HEK293 (cell line): Measurements from ENCODE around the gene ADAMTS2.

Experiments
- CTCF ChIA-PET: fragments of 350-600 bp; formaldehyde crosslinking; extraction: SDS; loops from one replicate; lab custom pipeline; 2021; ENCODE audit warnings: antibody characterized with exemption; lab: Yijun Ruan, JAX
- POLR2A ChIA-PET: fragments of 300-600 bp; formaldehyde crosslinking; extraction: SDS; loops from one replicate; lab custom pipeline; 2020; ENCODE audit warnings: antibody characterized with exemption, inconsistent platforms; lab: Yijun Ruan, JAX
- H3K27ac ChIP-seq: fragments of 200-500 bp; sonication (Bioruptor generic); 2 replicates; pipeline ENCODE4 v1.5.1; 2014; ENCODE audit warnings: low read depth, low read length, control low read depth, inconsistent platforms; ENCODE audit errors: extremely low read depth
- H3K36me3 ChIP-seq, 2 experiments: fragments of 200-500 bp in 1 of 2; sonication (Bioruptor generic) in 1 of 2; 1 replicate in 1 of 2; 2 replicates in 1 of 2; pipeline ENCODE4 v1.5.1; 2014 to 2017; ENCODE audit warnings: inconsistent platforms in 2 of 2, low read length in 2 of 2; ENCODE audit not compliant: control insufficient read depth in 2 of 2, insufficient read depth in 1 of 2
- H3K4me1 ChIP-seq: fragments of 200-500 bp; sonication (Bioruptor generic); 2 replicates; pipeline ENCODE4 v1.5.1; 2014; ENCODE audit warnings: mild to moderate bottlenecking, low read length, inconsistent platforms; ENCODE audit not compliant: control insufficient read depth, insufficient read depth
- H3K4me3 ChIP-seq: 2 replicates; pipeline ENCODE4 v1.5.1; 2011; ENCODE audit warnings: low read depth, mild to moderate bottlenecking, control low read depth, low read length, moderate library complexity
- H3K9me3 ChIP-seq: fragments of 200-500 bp; sonication (Bioruptor generic); 2 replicates; pipeline ENCODE4 v1.5.1; 2014; ENCODE audit warnings: low read depth, low read length, inconsistent platforms; ENCODE audit not compliant: control insufficient read depth, insufficient read depth
- BCL11B ChIP-seq: fragments of 450-650 bp; formaldehyde crosslinking; IDR thresholded peaks from 2 replicates; pipeline ENCODE4 v1.5.1; 2016; ENCODE audit warnings: low read depth, missing biosample characterization, missing genetic modification characterization
- GLI2 ChIP-seq: fragments of 450-650 bp; formaldehyde crosslinking; IDR thresholded peaks from 2 replicates; pipeline ENCODE4; 2017; ENCODE audit warnings: missing biosample characterization, missing genetic modification characterization, low read depth, borderline replicate concordance
- GLIS1 ChIP-seq: fragments of 450-650 bp; formaldehyde crosslinking; IDR thresholded peaks from 2 replicates; pipeline ENCODE4 v1.5.1; 2016; ENCODE audit warnings: missing biosample characterization, missing genetic modification characterization
- KLF8 ChIP-seq: fragments of 450-650 bp; formaldehyde crosslinking; IDR thresholded peaks from 2 replicates; pipeline ENCODE4 v1.5.1; 2016; ENCODE audit warnings: missing biosample characterization, missing genetic modification characterization
- MZF1 ChIP-seq: fragments of 450-650 bp; formaldehyde crosslinking; IDR thresholded peaks from 2 replicates; pipeline ENCODE4 v1.5.1; 2017; ENCODE audit warnings: missing biosample characterization, missing genetic modification characterization, borderline replicate concordance
- SALL2 ChIP-seq: fragments of 450-650 bp; formaldehyde crosslinking; IDR thresholded peaks from 2 replicates; pipeline ENCODE4 v1.5.0; 2017; ENCODE audit warnings: missing biosample characterization, mild to moderate bottlenecking, missing genetic modification characterization, borderline replicate concordance
- TRIM28 ChIP-seq: IDR thresholded peaks from 2 replicates; pipeline ENCODE4 v1.6.1; 2011; ENCODE audit warnings: low read length, control low read depth, borderline replicate concordance
- ZBTB17 ChIP-seq: fragments of 450-650 bp; formaldehyde crosslinking; IDR thresholded peaks from 2 replicates; pipeline ENCODE4 v1.5.1; 2016; ENCODE audit warnings: missing biosample characterization, missing genetic modification characterization
- ZBTB48 ChIP-seq: fragments of 450-650 bp; formaldehyde crosslinking; IDR thresholded peaks from 2 replicates; pipeline ENCODE4 v1.5.1; 2016; ENCODE audit warnings: missing biosample characterization, missing genetic modification characterization
- ZNF121 ChIP-seq: fragments of 450-650 bp; formaldehyde crosslinking; IDR thresholded peaks from 2 replicates; pipeline ENCODE4 v1.5.1; 2016; ENCODE audit warnings: missing biosample characterization, missing genetic modification characterization
- ZNF510 ChIP-seq: fragments of 450-650 bp; formaldehyde crosslinking; IDR thresholded peaks from 2 replicates; pipeline ENCODE4 v1.5.1; 2018; ENCODE audit warnings: mild to moderate bottlenecking, missing genetic modification characterization, missing biosample characterization; ENCODE audit not compliant: insufficient replicate concordance
- ZNF514 ChIP-seq: fragments of 450-650 bp; formaldehyde crosslinking; IDR thresholded peaks from 2 replicates; pipeline ENCODE4 v1.5.1; 2016; ENCODE audit warnings: missing biosample characterization, missing genetic modification characterization
- ZNF521 ChIP-seq: fragments of 450-650 bp; formaldehyde crosslinking; IDR thresholded peaks from 2 replicates; pipeline ENCODE4 v1.5.1; 2017; ENCODE audit warnings: missing biosample characterization, mild to moderate bottlenecking, missing genetic modification characterization
- ZNF596 ChIP-seq: fragments of 450-650 bp; IDR thresholded peaks from 2 replicates; pipeline ENCODE4 v1.5.0; 2018; ENCODE audit warnings: missing biosample characterization, mild to moderate bottlenecking, missing genetic modification characterization, moderate library complexity
- ZNF624 ChIP-seq: fragments of 450-650 bp; formaldehyde crosslinking; IDR thresholded peaks from 2 replicates; pipeline ENCODE4 v1.5.1; 2017; ENCODE audit warnings: missing biosample characterization, missing genetic modification characterization
- ZNF626 ChIP-seq: fragments of 450-650 bp; sonication (Bioruptor Pico); formaldehyde crosslinking; IDR thresholded peaks from 2 replicates; pipeline ENCODE4 v1.5.1; 2018; ENCODE audit warnings: missing biosample characterization, missing genetic modification characterization, inconsistent platforms
- ZNF658 ChIP-seq: fragments of 450-650 bp; formaldehyde crosslinking; IDR thresholded peaks from 2 replicates; pipeline ENCODE4; 2016; ENCODE audit warnings: missing biosample characterization, missing genetic modification characterization
- ZNF664 ChIP-seq: fragments of 450-650 bp; formaldehyde crosslinking; IDR thresholded peaks from 2 replicates; pipeline ENCODE4 v1.5.1; 2016; ENCODE audit warnings: missing biosample characterization, missing genetic modification characterization
- ZNF677 ChIP-seq: fragments of 450-650 bp; IDR thresholded peaks from 2 replicates; pipeline ENCODE4 v1.5.0; 2018; ENCODE audit warnings: missing biosample characterization, mild to moderate bottlenecking, missing genetic modification characterization, moderate library complexity
- ZNF776 ChIP-seq: fragments of 450-650 bp; formaldehyde crosslinking; IDR thresholded peaks from 2 replicates; pipeline ENCODE4 v1.5.0; 2017; ENCODE audit warnings: missing biosample characterization, missing genetic modification characterization, borderline replicate concordance
- ZSCAN23 ChIP-seq: fragments of 450-650 bp; formaldehyde crosslinking; IDR thresholded peaks from 2 replicates; pipeline ENCODE4 v1.5.1; 2016; ENCODE audit warnings: missing biosample characterization, missing genetic modification characterization
- TF ChIP-seq, protein P1 (sequence below): fragments of 450-650 bp; formaldehyde crosslinking; IDR thresholded peaks from 2 replicates; pipeline ENCODE4 v1.5.1; 2016; ENCODE audit warnings: missing biosample characterization, missing genetic modification characterization
- TF ChIP-seq, protein P2 (sequence below): fragments of 450-650 bp; formaldehyde crosslinking; IDR thresholded peaks from 2 replicates; pipeline ENCODE4 v1.5.1; 2016; ENCODE audit warnings: missing biosample characterization, missing genetic modification characterization
- TF ChIP-seq, protein P3 (sequence below): fragments of 450-650 bp; formaldehyde crosslinking; IDR thresholded peaks from 2 replicates; pipeline ENCODE4 v1.5.1; 2016; ENCODE audit warnings: missing biosample characterization, missing genetic modification characterization
- TF ChIP-seq, protein P4 (sequence below): fragments of 450-650 bp; formaldehyde crosslinking; optimal IDR thresholded peaks from 2 replicates; pipeline ENCODE3; 2016; ENCODE audit warnings: missing biosample characterization, mild to moderate bottlenecking, missing genetic modification characterization

Gene ADAMTS2

DNA sequence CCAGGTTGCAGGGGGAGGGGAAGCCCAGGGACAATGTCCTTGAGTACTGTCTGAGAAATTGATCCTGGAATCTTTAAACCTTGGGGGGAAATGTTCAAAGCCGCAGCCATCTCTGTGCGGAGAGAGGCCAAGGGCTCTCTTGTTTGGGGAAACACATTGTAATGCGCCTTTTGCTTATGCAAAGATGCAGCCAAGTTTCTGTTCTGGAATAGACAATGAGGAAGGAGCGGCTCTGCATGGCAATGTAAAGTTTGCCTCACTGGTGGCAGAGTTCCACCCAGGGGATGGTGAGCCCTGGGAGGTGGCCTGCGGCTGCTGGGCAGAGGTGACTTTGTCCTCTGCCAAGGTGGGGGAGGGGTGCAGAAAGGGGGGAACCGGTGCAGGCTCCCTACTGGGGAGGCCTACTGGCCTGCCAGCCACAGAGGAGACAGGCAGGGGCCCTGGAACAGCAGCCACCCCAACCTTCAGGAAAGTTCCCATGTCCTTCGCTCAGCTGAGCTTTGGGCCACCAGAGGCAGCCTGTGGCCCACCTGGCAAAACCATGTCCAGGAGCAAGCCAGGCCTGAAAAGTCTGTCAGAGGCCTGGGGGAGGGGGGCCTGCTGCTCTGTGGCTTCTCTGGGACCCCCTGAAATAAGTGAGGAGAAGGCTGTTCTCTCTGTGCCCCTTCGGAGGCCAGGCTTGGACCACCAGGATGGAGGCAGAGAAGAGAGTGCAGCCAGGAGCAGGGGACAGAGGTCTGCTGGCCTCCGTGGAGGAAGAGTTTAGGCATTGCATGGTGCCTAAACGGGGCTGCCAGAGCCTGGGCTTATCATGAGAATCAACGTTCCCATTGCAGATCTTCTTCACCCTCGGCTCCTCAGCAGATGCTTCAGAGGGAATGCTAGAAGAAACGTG, 157.3 kb downstream of the ADAMTS2 start:
- CTCF ChIA-PET = no interaction called here
- no peaks in the 10 kb centered on the region for H3K36me3 ChIP-seq
- TF ChIP-seq GLIS1 = peak; percentile 40
- TF ChIP-seq MZF1 (tag by site-specific recombination) = no peak
- TF ChIP-seq, protein P1, sequence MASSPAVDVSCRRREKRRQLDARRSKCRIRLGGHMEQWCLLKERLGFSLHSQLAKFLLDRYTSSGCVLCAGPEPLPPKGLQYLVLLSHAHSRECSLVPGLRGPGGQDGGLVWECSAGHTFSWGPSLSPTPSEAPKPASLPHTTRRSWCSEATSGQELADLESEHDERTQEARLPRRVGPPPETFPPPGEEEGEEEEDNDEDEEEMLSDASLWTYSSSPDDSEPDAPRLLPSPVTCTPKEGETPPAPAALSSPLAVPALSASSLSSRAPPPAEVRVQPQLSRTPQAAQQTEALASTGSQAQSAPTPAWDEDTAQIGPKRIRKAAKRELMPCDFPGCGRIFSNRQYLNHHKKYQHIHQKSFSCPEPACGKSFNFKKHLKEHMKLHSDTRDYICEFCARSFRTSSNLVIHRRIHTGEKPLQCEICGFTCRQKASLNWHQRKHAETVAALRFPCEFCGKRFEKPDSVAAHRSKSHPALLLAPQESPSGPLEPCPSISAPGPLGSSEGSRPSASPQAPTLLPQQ (tag by site-specific recombination) = no peak
- no peak overlapping the region for H3K27ac ChIP-seq
- no peak overlapping the region for H3K4me3 ChIP-seq
- no peaks in the 10 kb centered on the region for H3K4me1 ChIP-seq
- no peaks in the 10 kb centered on the region for H3K9me3 ChIP-seq
- POLR2A ChIA-PET = no interaction called here

DNA sequence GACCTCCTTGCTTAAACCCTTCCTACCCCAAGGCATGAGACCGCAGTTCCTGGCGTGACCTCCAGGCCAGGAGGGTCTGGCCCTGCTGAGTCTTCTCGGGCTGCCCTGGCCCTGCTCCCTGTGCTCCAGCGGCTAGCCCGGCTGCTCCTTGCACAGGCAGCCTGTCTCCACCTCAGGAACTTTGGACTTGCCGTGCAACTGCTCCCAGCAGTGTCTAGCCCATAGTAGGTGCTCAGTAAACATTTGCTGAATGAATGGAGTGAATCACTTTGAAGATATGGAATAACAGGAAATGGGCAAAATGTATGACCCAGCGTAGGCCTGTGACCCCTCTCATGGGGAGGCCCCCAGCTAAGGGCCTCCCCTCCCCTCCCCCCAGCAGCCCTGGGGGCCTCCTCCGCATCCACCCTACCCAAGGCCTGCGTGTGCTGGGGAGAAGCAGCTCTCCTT, 158.0 kb downstream of the ADAMTS2 start:
- no peak for TF ChIP-seq ZNF521 (tag by site-specific recombination)
- TF ChIP-seq ZNF664 (tag by site-specific recombination) = 0 out of 2 replicates have a peak, but pooled peaks have one; percentile 25
- TF ChIP-seq ZNF624 (tag by site-specific recombination) = no peak
- TF ChIP-seq, protein P2, sequence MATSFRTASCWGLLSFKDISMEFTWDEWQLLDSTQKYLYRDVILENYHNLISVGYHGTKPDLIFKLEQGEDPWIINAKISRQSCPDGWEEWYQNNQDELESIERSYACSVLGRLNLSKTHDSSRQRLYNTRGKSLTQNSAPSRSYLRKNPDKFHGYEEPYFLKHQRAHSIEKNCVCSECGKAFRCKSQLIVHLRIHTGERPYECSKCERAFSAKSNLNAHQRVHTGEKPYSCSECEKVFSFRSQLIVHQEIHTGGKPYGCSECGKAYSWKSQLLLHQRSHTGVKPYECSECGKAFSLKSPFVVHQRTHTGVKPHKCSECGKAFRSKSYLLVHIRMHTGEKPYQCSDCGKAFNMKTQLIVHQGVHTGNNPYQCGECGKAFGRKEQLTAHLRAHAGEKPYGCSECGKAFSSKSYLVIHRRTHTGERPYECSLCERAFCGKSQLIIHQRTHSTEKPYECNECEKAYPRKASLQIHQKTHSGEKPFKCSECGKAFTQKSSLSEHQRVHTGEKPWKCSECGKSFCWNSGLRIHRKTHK = no peak
- H3K4me3 ChIP-seq = no peak overlapping the region
- no peaks in the 10 kb centered on the region for H3K9me3 ChIP-seq
- no peak overlapping the region for H3K27ac ChIP-seq
- no peaks in the 10 kb centered on the region for H3K36me3 ChIP-seq
- ChIA-PET POLR2A (no interaction called here), CTCF (interaction anchor here (0.9 kb wide), 1 partner anchor 9 kb away, joined by 3 read pairs; no protein-coding TSS in a partner anchor)
- no peaks in the 10 kb centered on the region for H3K4me1 ChIP-seq

DNA sequence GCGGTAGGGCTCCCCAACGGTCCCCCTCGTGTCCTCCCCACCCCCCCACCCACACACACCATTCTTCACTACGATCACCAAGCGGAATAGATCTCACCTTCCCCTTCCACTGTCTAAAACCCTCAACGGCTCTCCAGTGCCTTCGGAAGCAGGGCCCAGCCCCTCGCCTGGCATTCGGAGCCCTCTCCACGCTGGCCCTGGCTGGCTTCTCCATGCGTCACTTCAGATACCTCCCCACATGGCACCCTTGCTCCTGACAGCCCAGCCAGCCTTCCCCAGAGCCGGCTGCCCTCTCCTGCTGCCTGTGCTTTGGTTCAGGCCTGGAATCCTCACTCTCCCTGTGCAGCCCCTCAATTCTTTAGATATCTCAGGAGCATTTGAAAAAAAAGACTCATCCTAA, 158.5 kb downstream of the ADAMTS2 start:
- Histone ChIP-seq H3K4me3 (no peak overlapping the region), H3K27ac (no peak overlapping the region), H3K9me3 (no peaks in the 10 kb centered on the region), H3K4me1 (no peaks in the 10 kb centered on the region), H3K36me3 (no peaks in the 10 kb centered on the region)
- POLR2A ChIA-PET = no interaction called here
- CTCF ChIA-PET = interaction anchor here (0.9 kb wide), 1 partner anchor 9 kb away, joined by 3 read pairs; no protein-coding TSS in a partner anchor
- TF ChIP-seq SALL2 (tag by site-specific recombination) (no peak), ZNF510 (no peak), ZNF658 (tag by site-specific recombination) (no peak), BCL11B (tag by site-specific recombination) (no peak), ZSCAN23 (no peak), KLF8 (no peak), ZNF677 (tag by site-specific recombination) (no peak), TRIM28 (no peak), GLI2 (tag by site-specific recombination) (no peak), ZBTB48 (no peak), ZNF121 (tag by site-specific recombination) (no peak), ZNF514 (tag by site-specific recombination) (no peak), ZNF596 (no peak), ZNF626 (no peak), ZNF776 (tag by site-specific recombination) (no peak), ZBTB17 (tag by site-specific recombination) (no peak)
- TF ChIP-seq, protein P3, sequence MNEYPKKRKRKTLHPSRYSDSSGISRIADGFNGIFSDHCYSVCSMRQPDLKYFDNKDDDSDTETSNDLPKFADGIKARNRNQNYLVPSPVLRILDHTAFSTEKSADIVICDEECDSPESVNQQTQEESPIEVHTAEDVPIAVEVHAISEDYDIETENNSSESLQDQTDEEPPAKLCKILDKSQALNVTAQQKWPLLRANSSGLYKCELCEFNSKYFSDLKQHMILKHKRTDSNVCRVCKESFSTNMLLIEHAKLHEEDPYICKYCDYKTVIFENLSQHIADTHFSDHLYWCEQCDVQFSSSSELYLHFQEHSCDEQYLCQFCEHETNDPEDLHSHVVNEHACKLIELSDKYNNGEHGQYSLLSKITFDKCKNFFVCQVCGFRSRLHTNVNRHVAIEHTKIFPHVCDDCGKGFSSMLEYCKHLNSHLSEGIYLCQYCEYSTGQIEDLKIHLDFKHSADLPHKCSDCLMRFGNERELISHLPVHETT (tag by site-specific recombination) = no peak
- TF ChIP-seq, protein P4, sequence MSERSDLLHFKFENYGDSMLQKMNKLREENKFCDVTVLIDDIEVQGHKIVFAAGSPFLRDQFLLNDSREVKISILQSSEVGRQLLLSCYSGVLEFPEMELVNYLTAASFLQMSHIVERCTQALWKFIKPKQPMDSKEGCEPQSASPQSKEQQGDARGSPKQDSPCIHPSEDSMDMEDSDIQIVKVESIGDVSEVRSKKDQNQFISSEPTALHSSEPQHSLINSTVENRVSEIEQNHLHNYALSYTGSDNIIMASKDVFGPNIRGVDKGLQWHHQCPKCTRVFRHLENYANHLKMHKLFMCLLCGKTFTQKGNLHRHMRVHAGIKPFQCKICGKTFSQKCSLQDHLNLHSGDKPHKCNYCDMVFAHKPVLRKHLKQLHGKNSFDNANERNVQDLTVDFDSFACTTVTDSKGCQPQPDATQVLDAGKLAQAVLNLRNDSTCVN (tag by site-specific recombination) = no peak
